HG02763 (cell line): ENCODE data around the gene PSMD3.
"Not testable (repeated sequence)": the region's sequence is repeated elsewhere in the genome, so short reads cannot be mapped to it uniquely, and the experiment has no call there.

ENCODE experiments used
- ATAC-seq: cut with Tn5 transposase; IDR thresholded peaks from one replicate; pipeline ENCODE4 v1.9.1; 2021; ENCODE audit warnings: mild to moderate bottlenecking, moderate library complexity; ENCODE audit not compliant: unreplicated experiment

Gene PSMD3

GRCh38 chr17:39995438-39995837 lies 14.8 kb downstream of the PSMD3 start:
- ATAC-seq = no peak

GRCh38 chr17:39996162-39996561 lies 15.6 kb downstream of the PSMD3 start:
- ATAC-seq = no peak

DNA sequence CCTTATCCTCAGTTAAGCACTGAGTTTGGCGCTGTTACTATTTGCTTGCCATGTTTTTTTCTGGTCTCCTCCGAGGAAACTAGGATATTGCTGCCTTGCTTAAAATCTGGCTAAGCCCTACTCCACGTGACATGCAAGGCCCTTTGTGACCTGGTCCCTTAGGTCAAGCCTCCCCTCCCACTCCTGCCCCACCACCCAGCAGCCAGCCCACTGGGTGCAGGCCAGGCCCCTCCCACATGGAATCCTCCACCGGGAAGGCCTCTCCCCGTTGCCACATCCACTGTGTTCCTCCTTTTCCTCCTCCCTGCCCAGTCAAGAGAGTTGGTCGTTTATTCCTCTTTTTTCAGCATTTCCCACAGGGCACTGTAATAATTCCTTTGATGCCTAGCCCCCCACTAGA lies 16.2 kb downstream of the PSMD3 start:
- no peak for ATAC-seq

GRCh38 chr17:39997543-39997942 lies 16.9 kb downstream of the PSMD3 start:
- ATAC-seq = no peak

DNA sequence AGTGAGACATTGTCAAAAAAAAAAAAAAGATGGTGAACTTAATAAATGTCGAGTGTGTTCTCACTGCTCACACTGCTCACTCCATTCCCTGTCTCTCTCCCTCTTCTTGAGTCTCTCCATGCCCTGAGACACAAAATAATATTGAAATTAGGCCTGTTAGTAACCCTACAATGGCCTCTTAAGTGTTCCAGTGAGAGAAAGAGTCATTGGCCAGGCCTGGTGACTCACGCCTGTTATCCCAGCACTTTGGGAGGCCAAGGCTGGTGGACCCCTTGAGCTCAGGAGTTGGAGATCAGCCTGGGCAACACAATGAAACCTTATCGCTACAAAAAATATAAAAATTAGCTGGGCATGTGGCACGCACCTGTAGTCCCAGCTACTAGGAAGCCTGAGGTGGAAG lies 18.5 kb downstream of the PSMD3 start:
- ATAC-seq = no peak

- ATAC-seq = no peak
Observed at GRCh38 chr17:40000161-40000560, 19.6 kb downstream of the PSMD3 start.

- not testable (repeated sequence) for ATAC-seq
Observed at GRCh38 chr17:40001335-40001734, 20.7 kb downstream of the PSMD3 start.

DNA sequence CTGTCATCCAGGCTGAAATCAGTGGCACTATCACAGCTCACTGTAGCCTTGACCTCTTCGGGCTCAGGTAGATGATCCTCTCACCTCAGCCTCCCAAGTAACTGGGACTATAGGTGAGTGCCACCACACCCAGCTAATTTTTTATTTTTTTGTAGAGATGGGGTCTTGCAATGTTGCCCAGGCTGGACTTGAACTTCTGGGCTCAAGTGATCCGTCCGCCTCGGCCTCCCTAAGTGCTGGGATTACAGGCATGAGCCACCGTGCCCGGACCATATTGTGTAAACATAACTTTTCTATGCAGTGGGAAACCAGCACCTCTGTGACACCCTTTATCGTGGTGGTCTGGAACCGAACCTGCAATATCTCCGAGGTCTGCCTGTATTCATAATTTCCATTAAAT lies 23.5 kb downstream of the PSMD3 start:
- ATAC-seq = no peak

- no peak for ATAC-seq
Observed at GRCh38 chr17:40004712-40005111, 24.1 kb downstream of the PSMD3 start.

DNA sequence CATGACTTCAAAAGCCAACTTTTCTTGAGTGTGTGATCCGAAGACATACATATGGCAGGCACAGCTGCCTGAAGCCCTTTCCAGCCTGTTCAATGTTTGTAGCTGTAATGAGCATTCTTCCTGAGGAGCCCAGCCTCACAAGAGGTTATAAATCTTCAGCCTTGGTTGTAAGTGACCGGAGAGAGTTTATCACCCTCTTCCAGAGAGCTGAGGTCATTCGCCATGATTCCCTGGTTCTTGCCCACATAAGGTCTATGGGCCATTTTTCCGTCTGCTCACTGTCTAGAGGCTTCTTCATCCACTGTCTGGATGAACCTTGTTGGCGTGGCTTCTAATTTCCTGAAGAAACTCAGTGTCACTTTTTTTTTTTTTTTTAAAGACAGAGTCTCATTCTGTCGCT lies 24.9 kb downstream of the PSMD3 start:
- ATAC-seq = no peak

DNA sequence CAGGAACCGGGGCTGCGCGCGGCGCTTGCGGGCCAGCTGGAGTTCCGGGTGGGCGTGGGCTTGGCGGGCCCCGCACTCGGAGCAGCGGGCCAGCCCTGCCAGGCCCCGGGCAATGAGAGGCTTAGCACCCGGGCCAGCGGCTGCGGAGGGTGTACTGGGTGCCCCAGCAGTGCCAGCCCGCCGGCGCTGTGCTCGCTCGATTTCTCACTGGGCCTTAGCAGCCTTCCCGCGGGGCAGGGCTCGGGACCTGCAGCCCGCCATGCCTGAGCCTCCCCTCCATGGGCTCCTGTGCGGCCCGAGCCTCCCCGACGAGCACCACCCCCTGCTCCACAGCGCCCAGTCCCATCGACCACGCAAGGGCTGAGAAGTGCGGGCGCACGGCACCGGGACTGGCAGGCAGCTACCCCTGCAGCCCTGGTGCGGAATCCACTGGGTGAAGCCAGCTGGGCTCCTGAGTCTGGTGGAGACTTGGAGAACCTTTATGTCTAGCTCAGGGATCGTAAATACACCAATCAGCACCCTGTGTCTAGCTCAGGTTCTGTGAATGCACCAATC lies 30.4 kb downstream of the PSMD3 start:
- not testable (repeated sequence) for ATAC-seq

GRCh38 chr17:40012017-40012647 lies 31.5 kb downstream of the PSMD3 start:
- not testable (repeated sequence) for ATAC-seq

- no peak for ATAC-seq
Observed at GRCh38 chr17:40014375-40014980, 33.9 kb downstream of the PSMD3 start.

DNA sequence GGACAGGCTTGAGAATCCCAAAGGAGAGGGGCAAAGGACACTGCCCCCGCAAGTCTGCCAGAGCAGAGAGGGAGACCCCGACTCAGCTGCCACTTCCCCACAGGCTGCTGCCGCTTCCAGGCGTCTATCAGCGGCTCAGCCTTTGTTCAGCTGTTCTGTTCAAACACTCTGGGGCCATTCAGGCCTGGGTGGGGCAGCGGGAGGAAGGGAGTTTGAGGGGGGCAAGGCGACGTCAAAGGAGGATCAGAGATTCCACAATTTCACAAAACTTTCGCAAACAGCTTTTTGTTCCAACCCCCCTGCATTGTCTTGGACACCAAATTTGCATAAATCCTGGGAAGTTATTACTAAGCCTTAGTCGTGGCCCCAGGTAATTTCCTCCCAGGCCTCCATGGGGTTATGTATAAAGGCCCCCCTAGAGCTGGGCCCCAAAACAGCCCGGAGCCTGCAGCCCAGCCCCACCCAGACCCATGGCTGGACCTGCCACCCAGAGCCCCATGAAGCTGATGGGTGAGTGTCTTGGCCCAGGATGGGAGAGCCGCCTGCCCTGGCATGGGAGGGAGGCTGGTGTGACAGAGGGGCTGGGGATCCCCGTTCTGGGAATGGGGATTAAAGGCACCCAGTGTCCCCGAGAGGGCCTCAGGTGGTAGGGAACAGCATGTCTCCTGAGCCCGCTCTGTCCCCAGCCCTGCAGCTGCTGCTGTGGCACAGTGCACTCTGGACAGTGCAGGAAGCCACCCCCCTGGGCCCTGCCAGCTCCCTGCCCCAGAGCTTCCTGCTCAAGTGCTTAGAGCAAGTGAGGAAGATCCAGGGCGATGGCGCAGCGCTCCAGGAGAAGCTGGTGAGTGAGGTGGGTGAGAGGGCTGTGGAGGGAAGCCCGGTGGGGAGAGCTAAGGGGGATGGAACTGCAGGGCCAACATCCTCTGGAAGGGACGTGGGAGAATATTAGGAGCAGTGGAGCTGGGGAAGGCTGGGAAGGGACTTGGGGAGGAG lies 34.7 kb downstream of the PSMD3 start, which contains the start of gene CSF3:
TSS of gene CSF3 (plus strand) at position 436 of the 993 bp plus-strand sequence. CDS start at position 471, 35 bp downstream.
- ATAC-seq = no peak

DNA sequence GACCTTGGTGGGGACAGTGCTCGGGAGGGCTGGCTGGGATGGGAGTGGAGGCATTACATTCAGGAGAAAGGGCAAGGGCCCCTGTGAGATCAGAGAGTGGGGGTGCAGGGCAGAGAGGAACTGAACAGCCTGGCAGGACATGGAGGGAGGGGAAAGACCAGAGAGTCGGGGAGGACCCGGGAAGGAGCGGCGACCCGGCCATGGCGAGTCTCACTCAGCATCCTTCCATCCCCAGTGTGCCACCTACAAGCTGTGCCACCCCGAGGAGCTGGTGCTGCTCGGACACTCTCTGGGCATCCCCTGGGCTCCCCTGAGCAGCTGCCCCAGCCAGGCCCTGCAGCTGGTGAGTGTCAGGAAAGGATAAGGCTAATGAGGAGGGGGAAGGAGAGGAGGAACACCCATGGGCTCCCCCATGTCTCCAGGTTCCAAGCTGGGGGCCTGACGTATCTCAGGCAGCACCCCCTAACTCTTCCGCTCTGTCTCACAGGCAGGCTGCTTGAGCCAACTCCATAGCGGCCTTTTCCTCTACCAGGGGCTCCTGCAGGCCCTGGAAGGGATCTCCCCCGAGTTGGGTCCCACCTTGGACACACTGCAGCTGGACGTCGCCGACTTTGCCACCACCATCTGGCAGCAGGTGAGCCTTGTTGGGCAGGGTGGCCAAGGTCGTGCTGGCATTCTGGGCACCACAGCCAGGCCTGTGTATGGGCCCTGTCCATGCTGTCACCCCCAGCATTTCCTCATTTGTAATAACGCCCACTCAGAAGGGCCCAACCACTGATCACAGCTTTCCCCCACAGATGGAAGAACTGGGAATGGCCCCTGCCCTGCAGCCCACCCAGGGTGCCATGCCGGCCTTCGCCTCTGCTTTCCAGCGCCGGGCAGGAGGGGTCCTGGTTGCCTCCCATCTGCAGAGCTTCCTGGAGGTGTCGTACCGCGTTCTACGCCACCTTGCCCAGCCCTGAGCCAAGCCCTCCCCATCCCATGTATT lies 35.7 kb downstream of the PSMD3 start:
- ATAC-seq = no peak

DNA sequence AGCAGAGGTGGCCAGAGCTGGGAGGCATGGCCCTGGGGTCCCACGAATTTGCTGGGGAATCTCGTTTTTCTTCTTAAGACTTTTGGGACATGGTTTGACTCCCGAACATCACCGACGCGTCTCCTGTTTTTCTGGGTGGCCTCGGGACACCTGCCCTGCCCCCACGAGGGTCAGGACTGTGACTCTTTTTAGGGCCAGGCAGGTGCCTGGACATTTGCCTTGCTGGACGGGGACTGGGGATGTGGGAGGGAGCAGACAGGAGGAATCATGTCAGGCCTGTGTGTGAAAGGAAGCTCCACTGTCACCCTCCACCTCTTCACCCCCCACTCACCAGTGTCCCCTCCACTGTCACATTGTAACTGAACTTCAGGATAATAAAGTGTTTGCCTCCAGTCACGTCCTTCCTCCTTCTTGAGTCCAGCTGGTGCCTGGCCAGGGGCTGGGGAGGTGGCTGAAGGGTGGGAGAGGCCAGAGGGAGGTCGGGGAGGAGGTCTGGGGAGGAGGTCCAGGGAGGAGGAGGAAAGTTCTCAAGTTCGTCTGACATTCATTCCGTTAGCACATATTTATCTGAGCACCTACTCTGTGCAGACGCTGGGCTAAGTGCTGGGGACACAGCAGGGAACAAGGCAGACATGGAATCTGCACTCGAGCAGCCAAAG lies 36.9 kb downstream of the PSMD3 start:
- ATAC-seq = no peak

GRCh38 chr17:40018211-40019121 lies 37.9 kb downstream of the PSMD3 start:
- no peak for ATAC-seq
